ENCODE measurements around the gene FRMD1.

GRCh38 chr6:168113226-168113625 is 34.2 kb upstream of the FRMD1 start:
- TF ChIP-seq CTCF (IDR thresholded peaks at IDR 0.05): no peak
- TF ChIP-seq POLR2A (IDR thresholded peaks at IDR 0.05): no peak
- TF ChIP-seq EP300 (IDR thresholded peaks at IDR 0.05): no peak
